ENCODE measurements around the gene UVRAG.

Gene UVRAG

GRCh38 chr11:75920848-75921247 is 105.8 kb downstream of the UVRAG start:
- Histone ChIP-seq H3K4me2 (peak overlapping the region; percentile 96; the same call in 1 of the 2 replicates), H3K27me3 (ENCODE audit: insufficient read depth, low read depth) (no peaks in the 10 kb centered on the region), H4K20me1 (ENCODE audit: insufficient read depth) (no peaks in the 10 kb centered on the region; the same call in 1 of the 2 replicates), H3K79me2 (ENCODE audit: insufficient read depth, low read depth) (no peaks in the 10 kb centered on the region), H3K36me3 (ENCODE audit: insufficient read depth) (no peaks in the 10 kb centered on the region), H3K27ac (no peak overlapping the region), H3K4me1 (ENCODE audit: low read depth, poor library complexity, severe bottlenecking) (peaks cover 50% of the 10 kb centered on the region), H3K4me3 (IDR thresholded peaks at IDR 0.05; ENCODE audit: insufficient read depth, low read depth, low read length) (no peak overlapping the region), H2AFZ (ENCODE audit: low read depth) (no peak overlapping the region), H3K9ac (no peak overlapping the region)
- no peak for TF ChIP-seq CTCF (conservative IDR thresholded peaks at IDR 0.05; ENCODE audit: low read depth, low read length)

GRCh38 chr11:75921808-75922207 is 106.8 kb downstream of the UVRAG start:
- Histone ChIP-seq H4K20me1 (ENCODE audit: insufficient read depth) (no peaks in the 10 kb centered on the region; the same call in 1 of the 2 replicates), H3K4me1 (ENCODE audit: low read depth, poor library complexity, severe bottlenecking) (peaks cover 50% of the 10 kb centered on the region), H3K4me2 (peak overlapping the region; percentile 96), H2AFZ (ENCODE audit: low read depth) (no peak overlapping the region), H3K9ac (peak overlapping the region; percentile 10; the same call in 1 of the 2 replicates), H3K27ac (peak overlapping the region; percentile 19; the same call in 1 of the 2 replicates), H3K36me3 (ENCODE audit: insufficient read depth) (no peaks in the 10 kb centered on the region), H3K79me2 (ENCODE audit: insufficient read depth, low read depth) (no peaks in the 10 kb centered on the region), H3K4me3 (IDR thresholded peaks at IDR 0.05; ENCODE audit: insufficient read depth, low read depth, low read length) (no peak overlapping the region), H3K27me3 (ENCODE audit: insufficient read depth, low read depth) (no peaks in the 10 kb centered on the region)
- TF ChIP-seq CTCF (conservative IDR thresholded peaks at IDR 0.05; ENCODE audit: low read depth, low read length), result no peak

GRCh38 chr11:75924966-75925784 is 110.2 kb downstream of the UVRAG start:
- Histone ChIP-seq H3K36me3 (ENCODE audit: insufficient read depth) (no peaks in the 10 kb centered on the region), H3K4me3 (IDR thresholded peaks at IDR 0.05; ENCODE audit: insufficient read depth, low read depth, low read length) (no peak overlapping the region), H3K4me1 (ENCODE audit: low read depth, poor library complexity, severe bottlenecking) (peaks cover 41% of the 10 kb centered on the region), H3K27me3 (ENCODE audit: insufficient read depth, low read depth) (no peaks in the 10 kb centered on the region), H3K9ac (no peak overlapping the region), H2AFZ (ENCODE audit: low read depth) (no peak overlapping the region), H4K20me1 (ENCODE audit: insufficient read depth) (no peaks in the 10 kb centered on the region; the same call in 1 of the 2 replicates), H3K4me2 (no peak overlapping the region), H3K79me2 (ENCODE audit: insufficient read depth, low read depth) (no peaks in the 10 kb centered on the region), H3K27ac (no peak overlapping the region)
- TF ChIP-seq CTCF (conservative IDR thresholded peaks at IDR 0.05; ENCODE audit: low read depth, low read length), result no peak

- no peak overlapping the region for H3K4me2 ChIP-seq
- no peak overlapping the region for H3K9ac ChIP-seq
- H2AFZ ChIP-seq (ENCODE audit: low read depth), result no peak overlapping the region
- no peak overlapping the region for H3K27ac ChIP-seq
- H4K20me1 ChIP-seq (ENCODE audit: insufficient read depth), result no peaks in the 10 kb centered on the region; the same call in 1 of the 2 replicates
- no peak for TF ChIP-seq CTCF (conservative IDR thresholded peaks at IDR 0.05; ENCODE audit: low read depth, low read length)
- H3K4me1 ChIP-seq (ENCODE audit: low read depth, poor library complexity, severe bottlenecking), result peaks cover 36% of the 10 kb centered on the region
- H3K79me2 ChIP-seq (ENCODE audit: insufficient read depth, low read depth), result no peaks in the 10 kb centered on the region
- no peaks in the 10 kb centered on the region for H3K36me3 ChIP-seq (ENCODE audit: insufficient read depth)
- H3K27me3 ChIP-seq (ENCODE audit: insufficient read depth, low read depth), result no peaks in the 10 kb centered on the region
- H3K4me3 ChIP-seq (IDR thresholded peaks at IDR 0.05; ENCODE audit: insufficient read depth, low read depth, low read length), result no peak overlapping the region
These were observed 110.8 kb downstream of the UVRAG start for GRCh38 chr11:75925785-75926164.
